PFSK-1 (cell line): Measurements from ENCODE around the gene BPIFB3.

Experiments
- FOXP2 ChIP-seq: optimal IDR thresholded peaks from 2 replicates; pipeline ENCODE3; 2011; ENCODE audit warnings: borderline replicate concordance, control low read depth, inconsistent platforms; ENCODE audit not compliant: insufficient read depth; ENCODE audit errors: extremely low read length, extremely low read depth
- POLR2AphosphoS5 ChIP-seq: IDR thresholded peaks from 2 replicates; pipeline ENCODE4 v1.6.1; 2012; ENCODE audit warnings: low read depth, mild to moderate bottlenecking, control low read depth, low read length, moderate library complexity
- SIN3A ChIP-seq: IDR thresholded peaks from 2 replicates; pipeline ENCODE4 v1.6.1; 2012; ENCODE audit warnings: mild to moderate bottlenecking, low read length, moderate library complexity, borderline replicate concordance; ENCODE audit not compliant: insufficient read depth
- TAF1 ChIP-seq: IDR thresholded peaks from 2 replicates; pipeline ENCODE4 v1.6.1; 2012; ENCODE audit warnings: low read length, control low read depth, borderline replicate concordance; ENCODE audit not compliant: insufficient read depth
- TF ChIP-seq, protein P1 (sequence below), 2 experiments: IDR thresholded peaks; 2 replicates each; pipeline versions ENCODE4 v1.6.1 to v1.8.0; 2011 to 2012; ENCODE audit warnings: low read depth in 2 of 2, low read length in 2 of 2, control low read depth in 1 of 2, inconsistent platforms in 1 of 2, mild to moderate bottlenecking in 1 of 2, moderate library complexity in 1 of 2; ENCODE audit not compliant: insufficient read depth in 1 of 2

The BPIFB3 gene

DNA sequence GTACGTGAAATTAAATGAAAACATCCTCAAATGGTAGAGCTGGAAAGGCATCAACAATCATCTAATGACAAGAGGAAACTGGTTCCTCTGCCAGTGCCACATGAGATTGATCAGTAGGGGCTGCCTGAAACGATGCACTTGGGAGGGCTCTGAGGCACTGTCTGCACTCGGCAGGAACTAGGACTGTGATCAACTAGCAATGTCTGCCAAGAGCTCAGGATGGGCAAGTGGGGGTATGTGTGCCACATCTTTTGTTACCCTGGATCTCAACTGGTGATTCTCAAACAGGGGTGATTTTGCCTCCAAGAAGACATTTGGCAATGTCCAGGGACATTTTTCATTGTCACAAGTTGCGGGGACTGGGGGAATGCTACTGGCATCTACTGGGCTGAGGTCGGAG is 20.3 kb upstream of the BPIFB3 start:
- TF ChIP-seq FOXP2 (no peak), TAF1 (no peak), SIN3A (no peak), POLR2AphosphoS5 (no peak)
- TF ChIP-seq, protein P1, sequence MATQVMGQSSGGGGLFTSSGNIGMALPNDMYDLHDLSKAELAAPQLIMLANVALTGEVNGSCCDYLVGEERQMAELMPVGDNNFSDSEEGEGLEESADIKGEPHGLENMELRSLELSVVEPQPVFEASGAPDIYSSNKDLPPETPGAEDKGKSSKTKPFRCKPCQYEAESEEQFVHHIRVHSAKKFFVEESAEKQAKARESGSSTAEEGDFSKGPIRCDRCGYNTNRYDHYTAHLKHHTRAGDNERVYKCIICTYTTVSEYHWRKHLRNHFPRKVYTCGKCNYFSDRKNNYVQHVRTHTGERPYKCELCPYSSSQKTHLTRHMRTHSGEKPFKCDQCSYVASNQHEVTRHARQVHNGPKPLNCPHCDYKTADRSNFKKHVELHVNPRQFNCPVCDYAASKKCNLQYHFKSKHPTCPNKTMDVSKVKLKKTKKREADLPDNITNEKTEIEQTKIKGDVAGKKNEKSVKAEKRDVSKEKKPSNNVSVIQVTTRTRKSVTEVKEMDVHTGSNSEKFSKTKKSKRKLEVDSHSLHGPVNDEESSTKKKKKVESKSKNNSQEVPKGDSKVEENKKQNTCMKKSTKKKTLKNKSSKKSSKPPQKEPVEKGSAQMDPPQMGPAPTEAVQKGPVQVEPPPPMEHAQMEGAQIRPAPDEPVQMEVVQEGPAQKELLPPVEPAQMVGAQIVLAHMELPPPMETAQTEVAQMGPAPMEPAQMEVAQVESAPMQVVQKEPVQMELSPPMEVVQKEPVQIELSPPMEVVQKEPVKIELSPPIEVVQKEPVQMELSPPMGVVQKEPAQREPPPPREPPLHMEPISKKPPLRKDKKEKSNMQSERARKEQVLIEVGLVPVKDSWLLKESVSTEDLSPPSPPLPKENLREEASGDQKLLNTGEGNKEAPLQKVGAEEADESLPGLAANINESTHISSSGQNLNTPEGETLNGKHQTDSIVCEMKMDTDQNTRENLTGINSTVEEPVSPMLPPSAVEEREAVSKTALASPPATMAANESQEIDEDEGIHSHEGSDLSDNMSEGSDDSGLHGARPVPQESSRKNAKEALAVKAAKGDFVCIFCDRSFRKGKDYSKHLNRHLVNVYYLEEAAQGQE (IDR thresholded peaks at IDR 0.05; ENCODE audit: insufficient read depth in 1 of 2, low read depth in 2 of 2, low read length in 2 of 2), result no peak

GRCh38 chr20:33034115-33034514 is 19.6 kb upstream of the BPIFB3 start:
- TF ChIP-seq TAF1 (no peak), FOXP2 (no peak), SIN3A (no peak), POLR2AphosphoS5 (no peak)
- TF ChIP-seq, protein P1 (IDR thresholded peaks at IDR 0.05; ENCODE audit: insufficient read depth in 1 of 2, low read depth in 2 of 2, low read length in 2 of 2), result no peak

- no peak for TF ChIP-seq FOXP2
- no peak for TF ChIP-seq POLR2AphosphoS5
- TF ChIP-seq TAF1, result no peak
- TF ChIP-seq, protein P1 (IDR thresholded peaks at IDR 0.05; ENCODE audit: insufficient read depth in 1 of 2, low read depth in 2 of 2, low read length in 2 of 2), result no peak
- TF ChIP-seq SIN3A, result no peak
These were observed 18.7 kb upstream of the BPIFB3 start for GRCh38 chr20:33034901-33035492.

DNA sequence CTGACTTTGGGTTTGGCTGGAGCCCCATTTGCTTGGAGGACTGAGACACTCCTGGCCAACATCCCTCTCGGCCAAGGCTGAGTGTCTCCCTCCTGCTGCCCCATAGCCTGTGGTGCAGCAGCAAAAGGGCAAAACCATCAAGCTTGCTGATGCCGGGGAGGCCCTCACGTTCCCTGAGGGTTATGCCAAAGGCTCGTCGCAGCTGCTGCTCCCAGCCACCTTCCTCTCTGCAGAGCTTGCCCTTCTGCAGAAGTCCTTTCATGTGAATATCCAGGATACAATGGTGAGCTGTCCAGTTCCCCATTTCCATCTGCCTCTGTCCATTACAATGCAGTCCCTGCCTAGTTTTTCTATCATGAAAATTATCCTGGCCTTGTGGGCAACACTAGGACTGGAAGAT is 16.2 kb upstream of the BPIFB3 start:
- TF ChIP-seq POLR2AphosphoS5, result no peak
- no peak for TF ChIP-seq FOXP2
- TF ChIP-seq, protein P1 (IDR thresholded peaks at IDR 0.05; ENCODE audit: insufficient read depth in 1 of 2, low read depth in 2 of 2, low read length in 2 of 2), result no peak
- no peak for TF ChIP-seq TAF1
- no peak for TF ChIP-seq SIN3A

GRCh38 chr20:33038243-33038642 is 15.5 kb upstream of the BPIFB3 start:
- TF ChIP-seq FOXP2 (no peak), TAF1 (no peak), POLR2AphosphoS5 (no peak)
